HEK293 (cell line): ENCODE measurements around the gene NAGLU.

Source experiments
- EGR2 ChIP-seq: fragments of 450-650 bp; formaldehyde crosslinking; IDR thresholded peaks from 2 replicates; pipeline ENCODE4 v1.5.1; 2016; ENCODE audit warnings: low read depth, missing biosample characterization, missing genetic modification characterization
- MEIS1 ChIP-seq: sonication (generic); formaldehyde crosslinking; IDR thresholded peaks from 2 replicates; pipeline ENCODE4 v1.8.1; 2022; ENCODE audit warnings: missing genetic modification reagents, mild to moderate bottlenecking, borderline replicate concordance
- MZF1 ChIP-seq: fragments of 450-650 bp; formaldehyde crosslinking; IDR thresholded peaks from 2 replicates; pipeline ENCODE4 v1.5.1; 2017; ENCODE audit warnings: missing biosample characterization, missing genetic modification characterization, borderline replicate concordance
- RBAK ChIP-seq: fragments of 450-650 bp; formaldehyde crosslinking; IDR thresholded peaks from 2 replicates; pipeline ENCODE4 v1.5.1; 2016; ENCODE audit warnings: missing biosample characterization, missing genetic modification characterization
- SP7 ChIP-seq: fragments of 450-650 bp; formaldehyde crosslinking; IDR thresholded peaks from 2 replicates; pipeline ENCODE4 v1.5.1; 2016; ENCODE audit warnings: missing biosample characterization, missing genetic modification characterization
- WT1 ChIP-seq: fragments of 450-650 bp; formaldehyde crosslinking; IDR thresholded peaks from 2 replicates; pipeline ENCODE4 v1.5.1; 2016; ENCODE audit warnings: missing biosample characterization, missing genetic modification characterization
- ZBTB20 ChIP-seq: fragments of 450-650 bp; formaldehyde crosslinking; IDR thresholded peaks from 2 replicates; pipeline ENCODE4 v1.5.1; 2016; ENCODE audit warnings: missing biosample characterization, missing genetic modification characterization
- ZBTB48 ChIP-seq: fragments of 450-650 bp; formaldehyde crosslinking; IDR thresholded peaks from 2 replicates; pipeline ENCODE4 v1.5.1; 2016; ENCODE audit warnings: missing biosample characterization, missing genetic modification characterization
- ZNF112 ChIP-seq: fragments of 450-650 bp; formaldehyde crosslinking; IDR thresholded peaks from 2 replicates; pipeline ENCODE4 v1.5.0; 2017; ENCODE audit warnings: missing biosample characterization, missing genetic modification characterization
- ZNF140 ChIP-seq: fragments of 450-650 bp; formaldehyde crosslinking; IDR thresholded peaks from 2 replicates; pipeline ENCODE4 v1.5.1; 2016; ENCODE audit warnings: missing biosample characterization, missing genetic modification characterization
- ZNF16 ChIP-seq: fragments of 450-650 bp; formaldehyde crosslinking; IDR thresholded peaks from 2 replicates; pipeline ENCODE4 v1.5.1; 2016; ENCODE audit warnings: low read depth, missing biosample characterization, missing genetic modification characterization
- ZNF19 ChIP-seq: fragments of 450-650 bp; formaldehyde crosslinking; IDR thresholded peaks from 2 replicates; pipeline ENCODE4; 2016; ENCODE audit warnings: missing biosample characterization, missing genetic modification characterization, low read depth
- ZNF239 ChIP-seq: fragments of 450-650 bp; formaldehyde crosslinking; IDR thresholded peaks from 2 replicates; pipeline ENCODE4 v1.5.1; 2016; ENCODE audit warnings: missing biosample characterization, missing genetic modification characterization
- ZNF324 ChIP-seq: fragments of 450-650 bp; formaldehyde crosslinking; IDR thresholded peaks from 2 replicates; pipeline ENCODE4 v1.5.1; 2016; ENCODE audit warnings: missing biosample characterization, missing genetic modification characterization
- ZNF548 ChIP-seq: fragments of 450-650 bp; formaldehyde crosslinking; IDR thresholded peaks from 2 replicates; pipeline ENCODE4 v1.5.1; 2016; ENCODE audit warnings: missing biosample characterization, missing genetic modification characterization
- ZNF600 ChIP-seq: fragments of 450-650 bp; formaldehyde crosslinking; IDR thresholded peaks from 2 replicates; pipeline ENCODE4 v1.5.1; 2016; ENCODE audit warnings: missing biosample characterization, missing genetic modification characterization
- ZNF621 ChIP-seq: fragments of 450-650 bp; formaldehyde crosslinking; IDR thresholded peaks from 2 replicates; pipeline ENCODE4 v1.5.1; 2017; ENCODE audit warnings: missing biosample characterization, missing genetic modification characterization
- ZNF664 ChIP-seq: fragments of 450-650 bp; formaldehyde crosslinking; IDR thresholded peaks from 2 replicates; pipeline ENCODE4 v1.5.1; 2016; ENCODE audit warnings: missing biosample characterization, missing genetic modification characterization
- ZNF777 ChIP-seq: fragments of 450-650 bp; formaldehyde crosslinking; IDR thresholded peaks from 2 replicates; pipeline ENCODE4 v1.5.1; 2017; ENCODE audit warnings: missing biosample characterization, missing genetic modification characterization, borderline replicate concordance
- ZNF830 ChIP-seq: fragments of 450-650 bp; IDR thresholded peaks from 2 replicates; pipeline ENCODE4 v1.5.0; 2018; ENCODE audit warnings: missing biosample characterization, missing genetic modification characterization, low read depth, mild to moderate bottlenecking, moderate library complexity
- ZNF837 ChIP-seq: fragments of 450-650 bp; formaldehyde crosslinking; IDR thresholded peaks from 2 replicates; pipeline ENCODE4 v1.5.1; 2016; ENCODE audit warnings: missing biosample characterization, missing genetic modification characterization
- TF ChIP-seq, protein P1 (sequence below): sonication (generic); formaldehyde crosslinking; IDR thresholded peaks from 2 replicates; pipeline ENCODE4 v1.8.1; 2022; ENCODE audit warnings: mild to moderate bottlenecking, moderate library complexity, missing genetic modification reagents
- TF ChIP-seq, protein P2 (sequence below): fragments of 450-650 bp; formaldehyde crosslinking; IDR thresholded peaks from 2 replicates; pipeline ENCODE4 v1.5.1; 2016; ENCODE audit warnings: missing biosample characterization, missing genetic modification characterization, low read depth
- TF ChIP-seq, protein P3 (sequence below): fragments of 450-650 bp; formaldehyde crosslinking; IDR thresholded peaks from 2 replicates; pipeline ENCODE4 v1.5.1; 2016; ENCODE audit warnings: missing biosample characterization, missing genetic modification characterization
- TF ChIP-seq, protein P4 (sequence below): fragments of 450-650 bp; formaldehyde crosslinking; IDR thresholded peaks from 2 replicates; pipeline ENCODE4 v1.5.1; 2016; ENCODE audit warnings: missing biosample characterization, missing genetic modification characterization
- TF ChIP-seq, protein P5 (sequence below): fragments of 450-650 bp; formaldehyde crosslinking; IDR thresholded peaks from 2 replicates; pipeline ENCODE4 v1.5.1; 2017; ENCODE audit warnings: missing biosample characterization, missing genetic modification characterization
- TF ChIP-seq, protein P6 (sequence below): fragments of 450-650 bp; formaldehyde crosslinking; IDR thresholded peaks from 2 replicates; pipeline ENCODE4 v1.5.1; 2016; ENCODE audit warnings: missing biosample characterization, missing genetic modification characterization
- TF ChIP-seq, protein P7 (sequence below): fragments of 450-650 bp; formaldehyde crosslinking; IDR thresholded peaks from 2 replicates; pipeline ENCODE4 v1.5.1; 2017; ENCODE audit warnings: missing biosample characterization, missing genetic modification characterization

The NAGLU gene

DNA sequence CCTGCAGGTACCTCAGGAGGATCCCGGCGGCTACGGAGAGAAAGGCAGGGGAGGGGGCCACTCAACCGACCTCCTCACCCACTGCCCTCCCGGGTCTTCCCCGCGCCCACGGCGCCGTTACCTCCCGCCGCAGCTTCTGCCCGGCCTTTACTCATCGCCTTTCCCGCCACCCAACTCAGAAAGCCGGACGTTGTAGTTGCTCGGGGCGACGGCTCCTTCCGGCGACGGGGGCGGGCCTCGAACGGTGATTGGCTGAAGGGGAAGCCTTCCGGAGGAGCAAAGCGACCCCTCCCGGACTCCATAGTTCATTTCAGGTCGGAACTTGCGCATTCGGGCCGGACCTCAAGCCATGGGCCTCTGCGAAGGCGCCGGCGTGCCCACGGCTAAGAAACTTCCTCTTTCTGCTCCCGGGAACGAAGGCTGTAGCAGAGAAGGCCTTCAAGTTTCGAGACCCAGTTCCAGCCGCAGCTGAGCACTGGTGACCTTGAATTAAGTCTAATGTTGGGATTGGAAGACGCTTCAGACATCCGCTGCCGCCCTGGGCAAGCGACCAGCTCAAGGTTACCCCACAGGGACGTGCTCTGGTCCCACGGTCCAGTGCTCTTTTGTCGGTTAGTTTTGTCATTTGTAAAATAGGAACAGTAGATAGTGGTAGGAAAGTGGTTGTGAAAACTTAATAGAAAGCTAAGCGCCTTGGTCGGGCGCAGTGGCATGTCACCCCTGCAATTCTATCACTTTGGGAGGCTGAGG is 41.7 kb downstream of the NAGLU start, which contains the start of gene PSMC3IP (continued):
- TF ChIP-seq, protein P1, sequence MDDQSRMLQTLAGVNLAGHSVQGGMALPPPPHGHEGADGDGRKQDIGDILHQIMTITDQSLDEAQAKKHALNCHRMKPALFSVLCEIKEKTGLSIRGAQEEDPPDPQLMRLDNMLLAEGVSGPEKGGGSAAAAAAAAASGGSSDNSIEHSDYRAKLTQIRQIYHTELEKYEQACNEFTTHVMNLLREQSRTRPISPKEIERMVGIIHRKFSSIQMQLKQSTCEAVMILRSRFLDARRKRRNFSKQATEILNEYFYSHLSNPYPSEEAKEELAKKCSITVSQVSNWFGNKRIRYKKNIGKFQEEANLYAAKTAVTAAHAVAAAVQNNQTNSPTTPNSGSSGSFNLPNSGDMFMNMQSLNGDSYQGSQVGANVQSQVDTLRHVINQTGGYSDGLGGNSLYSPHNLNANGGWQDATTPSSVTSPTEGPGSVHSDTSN (CRISPR knock-in tag) = 0 out of 2 replicates have a peak, but pooled peaks have one; percentile 29
- TF ChIP-seq ZNF140 (no peak), ZNF548 (tag by site-specific recombination) (no peak), ZNF324 (tag by site-specific recombination) (no peak), WT1 (tag by site-specific recombination) (peak; percentile 23; the same call in 1 of the 2 replicates), MZF1 (tag by site-specific recombination) (no peak), ZNF16 (tag by site-specific recombination) (no peak), ZNF600 (tag by site-specific recombination) (peak; percentile 99), ZNF239 (tag by site-specific recombination) (no peak), ZNF664 (tag by site-specific recombination) (no peak), ZBTB20 (tag by site-specific recombination) (no peak), RBAK (tag by site-specific recombination) (no peak), ZNF777 (no peak), MEIS1 (CRISPR knock-in tag) (no peak), ZNF19 (tag by site-specific recombination) (no peak), ZNF112 (tag by site-specific recombination) (no peak), ZNF621 (tag by site-specific recombination) (no peak), ZBTB48 (tag by site-specific recombination) (no peak), SP7 (peak; percentile 63; the same call in 1 of the 2 replicates), ZNF830 (tag by site-specific recombination) (no peak), EGR2 (tag by site-specific recombination) (peak; percentile 67), ZNF837 (no peak)
- TF ChIP-seq, protein P2, sequence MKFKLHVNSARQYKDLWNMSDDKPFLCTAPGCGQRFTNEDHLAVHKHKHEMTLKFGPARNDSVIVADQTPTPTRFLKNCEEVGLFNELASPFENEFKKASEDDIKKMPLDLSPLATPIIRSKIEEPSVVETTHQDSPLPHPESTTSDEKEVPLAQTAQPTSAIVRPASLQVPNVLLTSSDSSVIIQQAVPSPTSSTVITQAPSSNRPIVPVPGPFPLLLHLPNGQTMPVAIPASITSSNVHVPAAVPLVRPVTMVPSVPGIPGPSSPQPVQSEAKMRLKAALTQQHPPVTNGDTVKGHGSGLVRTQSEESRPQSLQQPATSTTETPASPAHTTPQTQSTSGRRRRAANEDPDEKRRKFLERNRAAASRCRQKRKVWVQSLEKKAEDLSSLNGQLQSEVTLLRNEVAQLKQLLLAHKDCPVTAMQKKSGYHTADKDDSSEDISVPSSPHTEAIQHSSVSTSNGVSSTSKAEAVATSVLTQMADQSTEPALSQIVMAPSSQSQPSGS (tag by site-specific recombination) = no peak
- TF ChIP-seq, protein P3, sequence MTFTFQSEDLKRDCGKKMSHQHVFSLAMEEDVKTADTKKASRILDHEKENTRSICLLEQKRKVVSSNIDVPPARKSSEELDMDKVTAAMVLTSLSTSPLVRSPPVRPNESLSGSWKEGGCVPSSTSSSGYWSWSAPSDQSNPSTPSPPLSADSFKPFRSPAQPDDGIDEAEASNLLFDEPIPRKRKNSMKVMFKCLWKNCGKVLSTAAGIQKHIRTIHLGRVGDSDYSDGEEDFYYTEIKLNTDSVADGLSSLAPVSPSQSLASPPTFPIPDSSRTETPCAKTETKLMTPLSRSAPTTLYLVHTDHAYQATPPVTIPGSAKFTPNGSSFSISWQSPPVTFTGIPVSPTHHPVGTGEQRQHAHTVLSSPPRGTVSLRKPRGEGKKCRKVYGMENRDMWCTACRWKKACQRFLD (tag by site-specific recombination) = no peak
- TF ChIP-seq, protein P4, sequence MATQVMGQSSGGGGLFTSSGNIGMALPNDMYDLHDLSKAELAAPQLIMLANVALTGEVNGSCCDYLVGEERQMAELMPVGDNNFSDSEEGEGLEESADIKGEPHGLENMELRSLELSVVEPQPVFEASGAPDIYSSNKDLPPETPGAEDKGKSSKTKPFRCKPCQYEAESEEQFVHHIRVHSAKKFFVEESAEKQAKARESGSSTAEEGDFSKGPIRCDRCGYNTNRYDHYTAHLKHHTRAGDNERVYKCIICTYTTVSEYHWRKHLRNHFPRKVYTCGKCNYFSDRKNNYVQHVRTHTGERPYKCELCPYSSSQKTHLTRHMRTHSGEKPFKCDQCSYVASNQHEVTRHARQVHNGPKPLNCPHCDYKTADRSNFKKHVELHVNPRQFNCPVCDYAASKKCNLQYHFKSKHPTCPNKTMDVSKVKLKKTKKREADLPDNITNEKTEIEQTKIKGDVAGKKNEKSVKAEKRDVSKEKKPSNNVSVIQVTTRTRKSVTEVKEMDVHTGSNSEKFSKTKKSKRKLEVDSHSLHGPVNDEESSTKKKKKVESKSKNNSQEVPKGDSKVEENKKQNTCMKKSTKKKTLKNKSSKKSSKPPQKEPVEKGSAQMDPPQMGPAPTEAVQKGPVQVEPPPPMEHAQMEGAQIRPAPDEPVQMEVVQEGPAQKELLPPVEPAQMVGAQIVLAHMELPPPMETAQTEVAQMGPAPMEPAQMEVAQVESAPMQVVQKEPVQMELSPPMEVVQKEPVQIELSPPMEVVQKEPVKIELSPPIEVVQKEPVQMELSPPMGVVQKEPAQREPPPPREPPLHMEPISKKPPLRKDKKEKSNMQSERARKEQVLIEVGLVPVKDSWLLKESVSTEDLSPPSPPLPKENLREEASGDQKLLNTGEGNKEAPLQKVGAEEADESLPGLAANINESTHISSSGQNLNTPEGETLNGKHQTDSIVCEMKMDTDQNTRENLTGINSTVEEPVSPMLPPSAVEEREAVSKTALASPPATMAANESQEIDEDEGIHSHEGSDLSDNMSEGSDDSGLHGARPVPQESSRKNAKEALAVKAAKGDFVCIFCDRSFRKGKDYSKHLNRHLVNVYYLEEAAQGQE (tag by site-specific recombination) = no peak
- TF ChIP-seq, protein P5, sequence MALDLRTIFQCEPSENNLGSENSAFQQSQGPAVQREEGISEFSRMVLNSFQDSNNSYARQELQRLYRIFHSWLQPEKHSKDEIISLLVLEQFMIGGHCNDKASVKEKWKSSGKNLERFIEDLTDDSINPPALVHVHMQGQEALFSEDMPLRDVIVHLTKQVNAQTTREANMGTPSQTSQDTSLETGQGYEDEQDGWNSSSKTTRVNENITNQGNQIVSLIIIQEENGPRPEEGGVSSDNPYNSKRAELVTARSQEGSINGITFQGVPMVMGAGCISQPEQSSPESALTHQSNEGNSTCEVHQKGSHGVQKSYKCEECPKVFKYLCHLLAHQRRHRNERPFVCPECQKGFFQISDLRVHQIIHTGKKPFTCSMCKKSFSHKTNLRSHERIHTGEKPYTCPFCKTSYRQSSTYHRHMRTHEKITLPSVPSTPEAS (tag by site-specific recombination) = no peak
- TF ChIP-seq, protein P6, sequence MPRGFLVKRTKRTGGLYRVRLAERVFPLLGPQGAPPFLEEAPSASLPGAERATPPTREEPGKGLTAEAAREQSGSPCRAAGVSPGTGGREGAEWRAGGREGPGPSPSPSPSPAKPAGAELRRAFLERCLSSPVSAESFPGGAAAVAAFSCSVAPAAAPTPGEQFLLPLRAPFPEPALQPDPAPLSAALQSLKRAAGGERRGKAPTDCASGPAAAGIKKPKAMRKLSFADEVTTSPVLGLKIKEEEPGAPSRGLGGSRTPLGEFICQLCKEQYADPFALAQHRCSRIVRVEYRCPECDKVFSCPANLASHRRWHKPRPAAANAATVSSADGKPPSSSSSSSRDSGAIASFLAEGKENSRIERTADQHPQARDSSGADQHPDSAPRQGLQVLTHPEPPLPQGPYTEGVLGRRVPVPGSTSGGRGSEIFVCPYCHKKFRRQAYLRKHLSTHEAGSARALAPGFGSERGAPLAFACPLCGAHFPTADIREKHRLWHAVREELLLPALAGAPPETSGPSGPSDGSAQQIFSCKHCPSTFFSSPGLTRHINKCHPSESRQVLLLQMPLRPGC (tag by site-specific recombination) = no peak; the same call in 1 of the 2 replicates
- TF ChIP-seq, protein P7, sequence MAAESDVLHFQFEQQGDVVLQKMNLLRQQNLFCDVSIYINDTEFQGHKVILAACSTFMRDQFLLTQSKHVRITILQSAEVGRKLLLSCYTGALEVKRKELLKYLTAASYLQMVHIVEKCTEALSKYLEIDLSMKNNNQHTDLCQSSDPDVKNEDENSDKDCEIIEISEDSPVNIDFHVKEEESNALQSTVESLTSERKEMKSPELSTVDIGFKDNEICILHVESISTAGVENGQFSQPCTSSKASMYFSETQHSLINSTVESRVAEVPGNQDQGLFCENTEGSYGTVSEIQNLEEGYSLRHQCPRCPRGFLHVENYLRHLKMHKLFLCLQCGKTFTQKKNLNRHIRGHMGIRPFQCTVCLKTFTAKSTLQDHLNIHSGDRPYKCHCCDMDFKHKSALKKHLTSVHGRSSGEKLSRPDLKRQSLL (tag by site-specific recombination) = no peak; the same call in 1 of the 2 replicates
